Activated CD8-positive, alpha-beta memory T cell treated with anti-CD3 and anti-CD28 coated beads for 48 hours (primary cell): ENCODE data around the gene PTX3.

Experiments used
- DNase-seq, 3 experiments: peaks; one replicate each; pipeline ENCODE4 v3.0.0-alpha.2; 2020; ENCODE audit warnings: low read depth in 2 of 3, low spot score in 2 of 3

The PTX3 gene

GRCh38 chr3:157436583-157437291 lies at the start of gene PTX3:
TSS of gene PTX3 (plus strand) at chr3:157436850. CDS start at chr3:157436934, 84 bp downstream.
- peak in 1 of 3 experiments; percentile 2 for DNase-seq

DNA sequence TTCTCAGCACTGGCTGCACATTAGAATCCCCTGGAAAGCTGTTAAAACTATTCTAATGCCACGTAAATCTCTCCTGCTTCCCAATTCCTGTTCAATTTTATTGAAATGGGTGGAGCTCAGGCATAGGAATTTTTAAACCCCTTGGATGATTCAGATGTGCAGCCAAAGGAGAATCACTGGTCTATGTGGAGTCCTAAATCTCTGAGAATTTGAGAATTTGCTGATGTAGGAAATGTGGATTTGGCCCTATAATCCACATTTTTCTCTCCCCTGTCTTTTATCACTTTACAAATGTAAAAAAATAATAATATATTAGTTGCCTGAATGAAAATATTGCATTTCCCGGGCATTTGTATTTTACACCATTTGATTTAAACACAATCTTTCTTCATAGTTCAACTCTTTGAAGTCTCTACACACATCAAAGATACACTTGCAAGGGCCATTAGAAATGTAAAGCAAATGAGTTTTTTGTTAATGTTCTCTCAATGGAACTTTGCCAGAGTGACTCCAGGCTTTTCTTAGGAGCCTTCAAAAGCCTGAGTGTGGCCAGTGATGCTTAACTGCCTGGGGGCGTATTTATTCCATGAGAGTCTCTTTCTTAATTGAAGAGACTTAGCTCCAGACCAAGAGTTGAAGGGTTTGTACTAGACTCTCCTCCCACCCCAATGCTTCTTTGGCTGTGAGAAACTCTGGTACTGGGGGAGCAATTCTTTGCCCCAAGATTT lies 48.8 kb upstream of the PTX3 start:
- no peak for DNase-seq

- DNase-seq: no peak
Measured at GRCh38 chr3:157388976-157389375, 47.7 kb upstream of the PTX3 start.

GRCh38 chr3:157390713-157391515 lies 45.7 kb upstream of the PTX3 start:
- no peak for DNase-seq

DNA sequence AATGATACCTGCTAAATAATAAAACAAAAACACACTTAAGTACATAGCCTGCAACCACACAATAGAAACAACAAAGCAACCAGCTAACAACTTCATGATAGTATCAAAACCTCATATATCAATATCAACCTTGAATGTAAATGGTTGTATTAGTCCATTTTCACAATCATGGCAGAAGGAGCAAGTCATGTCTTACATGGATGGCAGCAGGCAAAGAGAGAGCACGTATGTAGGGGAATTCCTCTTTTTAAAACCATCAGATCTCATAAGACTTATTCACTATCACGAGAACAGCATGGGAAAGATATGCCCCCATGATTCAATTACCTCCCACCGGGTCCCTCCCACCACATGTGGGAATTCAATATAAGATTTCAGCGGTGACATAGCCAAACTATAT lies 44.5 kb upstream of the PTX3 start:
- no peak for DNase-seq

GRCh38 chr3:157393113-157393512 lies 43.5 kb upstream of the PTX3 start:
- no peak for DNase-seq

GRCh38 chr3:157394411-157394810 lies 42.2 kb upstream of the PTX3 start:
- no peak for DNase-seq

DNA sequence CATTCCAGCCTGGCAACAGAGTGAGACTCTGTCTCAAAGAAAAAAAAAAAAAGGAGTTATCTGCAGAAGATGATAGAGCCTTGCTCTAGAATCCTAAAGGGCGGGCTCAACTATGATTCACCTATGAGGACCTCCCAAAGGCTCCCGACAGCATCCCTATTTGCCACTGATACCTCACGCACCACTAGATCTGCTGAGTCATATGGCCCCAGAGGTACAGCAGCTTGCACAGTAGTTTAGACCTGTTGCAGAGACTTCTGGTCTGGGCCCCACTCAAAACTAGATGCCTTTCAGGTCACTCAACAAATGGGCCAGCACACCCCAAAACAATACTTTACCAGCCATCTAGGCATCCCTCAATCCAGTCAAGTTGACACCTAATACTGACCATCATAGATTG lies 38.1 kb upstream of the PTX3 start:
- no peak for DNase-seq

DNA sequence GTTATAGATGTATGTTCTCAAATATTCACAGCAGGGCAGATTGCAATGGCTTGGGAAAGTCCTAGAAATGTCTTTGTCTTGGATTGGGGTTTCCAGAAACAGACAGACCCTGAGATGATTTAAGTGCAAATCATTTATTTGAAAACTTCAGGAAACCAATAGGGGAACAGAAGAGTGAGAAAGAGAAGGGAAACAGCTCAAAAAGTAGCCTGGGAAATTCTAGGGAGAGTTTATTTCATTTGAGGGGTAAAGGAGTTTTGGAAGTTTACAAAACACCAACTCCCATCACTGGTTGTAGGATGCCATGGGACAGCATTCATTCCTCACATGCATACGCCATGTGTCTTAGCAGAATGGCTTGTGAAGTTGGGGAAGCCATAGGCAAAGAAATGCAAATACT lies 32.3 kb upstream of the PTX3 start:
- no peak for DNase-seq

- DNase-seq: no peak
Measured at GRCh38 chr3:157405457-157405856, 31.2 kb upstream of the PTX3 start.

DNA sequence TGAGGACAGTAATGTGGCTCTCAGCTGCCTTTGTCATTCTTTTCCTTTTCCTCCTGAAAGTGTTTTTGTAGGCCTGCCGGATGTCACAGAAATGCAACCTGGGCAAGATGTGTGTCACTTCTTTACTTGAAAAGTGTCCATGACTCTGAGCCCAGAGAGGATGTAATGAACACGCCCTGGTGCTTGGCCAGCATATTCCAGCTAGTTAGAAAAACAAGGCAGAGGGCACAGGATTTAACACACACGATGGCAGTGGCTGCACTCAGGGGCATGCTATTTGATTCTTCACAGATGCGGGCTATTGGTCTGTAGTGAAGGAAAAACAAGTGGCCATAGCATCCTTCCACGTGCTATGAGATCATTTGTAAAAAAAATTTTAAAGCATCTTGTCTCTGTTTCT lies 30.3 kb upstream of the PTX3 start:
- no peak for DNase-seq

- no peak for DNase-seq
Measured at GRCh38 chr3:157407769-157408168, 28.9 kb upstream of the PTX3 start.

- DNase-seq: no peak
Measured at GRCh38 chr3:157408499-157409149, 28.0 kb upstream of the PTX3 start.

DNA sequence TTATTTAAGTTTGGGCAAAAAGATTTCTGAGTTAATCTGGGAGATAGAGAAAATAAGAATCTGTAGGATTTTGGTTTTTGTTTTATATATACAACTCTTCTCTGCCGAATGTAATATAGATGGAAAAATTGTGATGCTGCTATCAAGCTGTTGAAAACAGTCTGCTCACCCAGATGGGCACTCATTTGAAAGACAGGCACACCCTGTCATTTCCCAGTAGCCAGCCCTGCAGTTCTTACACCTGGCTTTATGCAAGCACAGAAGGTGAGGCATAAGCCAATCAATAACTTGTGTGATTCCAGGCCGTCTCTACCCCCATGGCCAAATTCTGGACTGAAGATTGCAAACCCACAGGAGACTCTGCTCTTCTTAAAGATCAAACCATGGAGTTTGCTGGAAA lies 27.1 kb upstream of the PTX3 start:
- no peak for DNase-seq

- no peak for DNase-seq
Measured at GRCh38 chr3:157410945-157411344, 25.7 kb upstream of the PTX3 start.

DNA sequence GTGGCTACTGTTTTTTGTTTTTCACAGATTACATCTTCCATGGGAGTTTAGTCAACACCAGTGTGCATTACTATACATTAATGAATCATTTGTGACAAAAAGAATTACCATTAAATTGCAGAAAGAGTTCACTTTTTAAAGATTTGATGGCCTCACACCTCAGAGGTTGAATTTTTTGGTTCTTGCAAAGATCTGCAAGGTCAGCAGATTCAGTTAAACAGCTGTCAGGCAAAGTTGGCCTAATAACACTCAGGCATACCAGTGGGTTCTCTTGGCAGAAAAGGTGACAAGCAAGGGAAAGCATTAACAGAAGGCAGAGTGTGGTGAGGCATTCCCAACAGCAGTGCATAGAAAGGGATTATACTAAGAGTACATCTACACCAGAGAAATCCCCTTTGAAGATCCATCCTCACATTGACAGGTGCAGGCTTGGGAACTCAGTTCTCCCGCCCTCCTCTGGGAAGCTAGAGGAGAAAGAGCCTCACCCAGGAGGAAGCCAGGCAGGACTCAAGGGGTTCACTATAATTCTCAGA lies 24.3 kb upstream of the PTX3 start:
- no peak for DNase-seq

- no peak for DNase-seq
Measured at GRCh38 chr3:157414861-157415260, 21.8 kb upstream of the PTX3 start.

DNA sequence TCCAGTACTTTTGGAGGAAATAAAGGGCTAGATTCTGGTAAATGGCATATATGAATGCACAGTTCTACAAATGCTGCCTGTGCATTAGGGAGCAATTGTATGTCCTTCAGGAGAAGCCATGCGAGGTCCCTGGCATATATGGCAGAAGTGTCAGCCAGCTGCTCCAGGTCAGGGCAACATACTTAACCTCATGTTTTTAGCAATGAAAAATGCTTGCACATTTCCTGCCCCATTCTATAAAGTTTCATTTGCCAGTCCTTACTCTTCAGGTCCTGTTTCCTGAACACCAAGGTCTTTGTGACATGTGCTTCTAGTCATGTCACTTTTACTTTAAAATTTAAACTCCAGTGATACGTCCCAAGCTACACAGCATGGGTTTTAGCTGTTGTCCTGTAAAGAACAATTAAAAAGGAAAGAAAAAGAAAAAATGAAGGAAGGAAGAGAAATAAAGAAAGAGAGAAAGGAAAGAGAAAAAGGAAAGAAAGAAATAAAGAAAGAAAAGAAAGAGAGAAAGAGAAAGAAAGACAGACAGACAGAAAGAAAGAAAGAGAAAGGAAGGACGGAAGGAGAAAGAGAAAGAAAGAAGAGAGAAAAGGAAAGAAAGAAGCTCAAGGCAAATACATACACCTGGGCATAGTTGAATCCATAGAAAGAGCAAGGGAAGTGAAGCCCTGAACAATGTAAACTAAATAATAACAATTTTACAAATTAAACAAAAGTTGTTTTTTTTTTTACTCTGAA lies 20.1 kb upstream of the PTX3 start:
- no peak for DNase-seq

DNA sequence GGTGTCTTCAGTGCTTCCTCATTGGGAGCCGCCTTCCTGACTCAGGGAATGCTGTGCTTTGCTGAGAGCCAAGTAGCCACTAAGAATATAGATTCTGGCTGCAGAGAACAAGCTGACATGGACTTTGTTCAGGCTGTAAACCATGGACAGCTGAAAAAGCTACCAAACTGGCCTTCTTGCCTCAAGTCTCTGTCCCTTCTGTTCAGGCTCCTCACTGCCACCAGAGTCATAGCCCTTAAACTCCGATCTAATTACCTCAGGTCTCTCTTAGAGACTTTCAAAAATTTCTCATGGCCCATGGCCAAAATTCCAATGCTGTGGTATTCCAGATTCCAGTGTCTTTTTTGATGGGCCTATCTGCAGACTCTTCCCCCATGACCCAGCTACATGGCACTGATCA lies 19.4 kb upstream of the PTX3 start:
- DNase-seq: no peak

DNA sequence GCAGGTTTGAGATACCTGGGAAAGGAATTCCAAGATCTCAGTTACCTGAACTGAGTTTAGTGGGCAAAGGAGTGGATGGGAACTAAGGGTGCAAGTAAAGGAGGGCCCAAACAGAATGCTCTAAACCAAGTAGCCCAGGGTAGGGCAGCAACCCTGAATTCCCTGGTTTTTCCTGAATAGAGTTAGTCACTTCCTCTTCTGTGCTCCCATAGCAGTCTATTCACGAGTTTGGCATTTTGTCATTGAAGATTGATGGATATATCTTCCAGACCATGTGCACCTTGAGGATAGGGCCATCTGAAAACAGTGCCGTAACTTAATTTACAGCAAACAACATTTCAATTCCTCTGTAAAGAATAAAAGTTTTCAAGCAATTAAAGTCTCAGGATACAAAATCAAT lies 18.5 kb upstream of the PTX3 start:
- DNase-seq: no peak
